ENCODE results near the gene SLC5A5.
A peak's percentile ranks its signal among the peaks of the same experiment; 100 is the strongest.

The SLC5A5 gene

GRCh38 chr19:17847538-17848366 is 24.0 kb upstream of the SLC5A5 start, which contains the start of gene JAK3:
TSS of gene JAK3 (minus strand) at chr19:17847982. CDS start at chr19:17844417, 3,565 bp downstream.
- DNase-seq: peak; percentile 78

GRCh38 chr19:17848595-17849292 is 23.0 kb upstream of the SLC5A5 start:
- DNase-seq: no peak

DNA sequence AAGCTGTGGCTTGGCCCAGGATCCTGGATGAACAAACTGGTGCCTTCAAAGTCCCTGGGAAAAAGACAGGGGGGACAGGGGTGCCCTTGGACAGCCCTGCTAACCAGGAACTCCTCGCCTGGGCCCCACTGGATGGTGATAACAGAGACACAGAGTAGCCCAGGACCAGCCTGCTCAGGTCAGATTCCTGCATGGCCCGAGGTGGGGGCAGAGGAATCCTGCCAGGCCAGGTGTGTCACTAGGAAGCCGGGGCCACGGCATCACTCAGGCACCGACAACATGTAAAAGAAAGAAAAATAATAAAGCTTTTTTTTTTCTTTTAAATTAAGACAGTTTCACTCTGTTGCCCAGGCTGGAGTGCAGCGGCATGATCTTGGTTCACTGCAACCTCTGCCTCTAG is 17.7 kb upstream of the SLC5A5 start:
- DNase-seq: no peak

GRCh38 chr19:17855280-17856152 is 16.2 kb upstream of the SLC5A5 start:
- peak; percentile 97 for DNase-seq

DNA sequence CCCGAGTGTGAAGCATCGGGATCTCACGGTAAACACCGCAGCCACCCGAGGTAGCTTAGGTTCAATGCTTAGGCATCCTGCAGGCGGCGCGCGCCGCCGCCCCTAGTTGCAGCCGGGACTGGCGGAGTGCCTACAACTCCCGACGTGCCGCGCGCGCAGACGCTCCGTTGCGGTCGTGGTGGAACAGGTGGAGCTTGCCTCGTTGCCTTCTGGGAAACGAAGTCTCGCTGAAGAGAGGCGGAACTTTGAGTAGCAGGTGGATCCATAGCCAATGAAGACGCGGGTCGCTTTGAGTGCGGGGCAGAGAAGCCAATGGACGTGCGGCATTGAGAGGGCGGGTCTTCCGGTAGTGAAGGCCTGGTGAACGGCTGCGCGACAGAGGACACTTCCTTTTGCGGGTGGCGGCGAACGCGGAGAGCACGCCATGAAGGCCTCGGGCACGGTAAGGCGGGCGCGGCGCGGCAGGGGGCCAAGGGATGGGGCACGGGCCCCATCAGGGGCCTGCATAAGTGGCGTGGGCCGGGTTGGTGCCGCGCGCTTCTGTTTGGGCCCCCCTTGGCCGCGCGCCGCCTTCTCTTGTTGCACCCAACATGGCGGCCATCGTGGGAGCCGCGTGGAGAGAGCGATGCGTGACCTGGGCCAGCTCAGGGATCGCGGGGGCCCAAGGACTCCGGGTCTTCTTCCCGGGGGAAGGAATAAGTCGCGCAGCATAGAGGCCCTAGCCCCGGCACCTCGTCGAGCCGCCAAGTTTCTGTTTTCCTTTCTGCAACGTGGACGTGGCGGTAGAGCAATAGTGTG is 12.0 kb upstream of the SLC5A5 start, which contains the start of gene RPL18A:
TSS of gene RPL18A (plus strand) at position 378 of the 798 bp plus-strand sequence. CDS start at position 425, 47 bp downstream.
- peak; percentile 94 for DNase-seq

DNA sequence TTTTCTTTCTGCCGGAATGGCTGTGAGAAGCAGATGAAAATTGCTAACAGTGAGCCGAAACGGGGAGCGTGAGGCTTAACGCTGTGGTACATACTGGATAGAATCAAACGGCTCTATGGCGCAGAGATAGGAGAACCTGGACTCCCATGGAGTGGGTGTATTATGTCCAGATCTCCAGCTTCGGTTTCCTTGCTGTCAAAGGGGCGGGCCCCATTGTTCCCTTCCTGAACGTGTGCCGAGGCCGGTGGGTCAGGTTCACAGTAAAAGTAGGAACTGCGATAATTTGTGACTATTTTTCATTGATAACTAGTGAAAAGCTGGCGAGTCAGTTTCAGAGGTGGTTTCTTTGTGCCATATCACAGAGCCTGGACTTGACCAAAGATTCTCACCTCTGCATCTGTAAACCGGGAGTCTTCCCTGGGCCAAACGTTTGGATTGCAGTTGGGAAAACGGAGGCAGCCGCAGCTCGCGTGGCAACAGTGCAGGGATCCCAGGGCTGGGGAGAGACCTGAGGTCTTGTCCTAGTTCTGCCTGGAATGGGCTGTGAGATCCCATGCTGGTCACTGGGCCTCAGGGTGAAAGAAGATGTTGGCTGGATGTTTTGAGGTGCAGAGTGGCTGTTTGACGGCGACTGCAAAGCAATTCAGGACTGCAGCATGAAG is 11.3 kb upstream of the SLC5A5 start:
- no peak for DNase-seq

GRCh38 chr19:17860993-17861360 is 10.8 kb upstream of the SLC5A5 start:
- DNase-seq: no peak

GRCh38 chr19:17861542-17862402 is 10.0 kb upstream of the SLC5A5 start:
- no peak for DNase-seq

GRCh38 chr19:17862711-17863519 is 8.8 kb upstream of the SLC5A5 start:
- no peak for DNase-seq

GRCh38 chr19:17863520-17864182 is 8.1 kb upstream of the SLC5A5 start:
- no peak for DNase-seq

DNA sequence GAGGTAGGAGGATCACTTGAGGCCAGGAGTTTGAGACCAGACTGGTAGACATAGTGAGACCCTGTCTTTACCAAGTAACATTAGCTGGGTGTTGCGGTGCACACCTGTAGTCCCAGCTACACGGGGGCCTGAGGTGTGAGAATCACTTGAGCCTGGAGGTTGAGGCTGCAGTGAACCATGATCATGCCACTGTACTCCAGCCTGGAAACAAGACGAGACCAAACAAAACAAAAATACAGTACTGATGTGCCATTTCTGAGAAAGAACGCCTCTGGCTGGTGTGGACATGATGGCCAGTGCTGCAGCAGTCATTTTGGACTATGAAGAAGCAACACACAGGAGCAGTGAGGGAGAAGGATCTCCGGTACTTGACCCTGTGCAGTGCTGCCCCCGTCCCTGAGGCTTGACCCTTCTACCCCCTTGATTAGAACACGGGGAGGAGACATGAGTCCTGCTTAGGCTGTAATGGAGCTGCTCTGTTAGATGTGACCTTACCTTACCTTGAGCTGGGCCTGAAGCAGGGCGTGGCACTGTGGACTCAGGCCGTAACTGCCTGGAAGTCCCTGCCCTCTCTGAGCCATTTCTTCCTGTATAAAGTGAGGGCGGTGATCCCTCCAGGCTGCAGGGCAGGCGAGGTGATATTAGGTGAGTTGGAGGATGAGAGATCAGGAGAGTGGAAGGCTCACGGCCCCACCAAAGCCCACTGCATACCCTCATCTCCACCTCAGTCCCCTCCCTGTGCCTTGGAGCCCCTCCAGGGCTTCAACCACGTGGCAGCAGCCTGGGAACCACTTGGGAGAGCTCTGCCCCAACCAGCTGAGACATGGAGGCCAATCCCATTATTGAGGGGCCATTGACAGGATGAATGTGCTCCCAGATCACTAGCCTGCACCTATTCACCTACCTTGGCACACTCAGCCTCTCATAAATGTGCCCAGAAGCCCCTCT is 6.1 kb upstream of the SLC5A5 start:
- no peak for DNase-seq

DNA sequence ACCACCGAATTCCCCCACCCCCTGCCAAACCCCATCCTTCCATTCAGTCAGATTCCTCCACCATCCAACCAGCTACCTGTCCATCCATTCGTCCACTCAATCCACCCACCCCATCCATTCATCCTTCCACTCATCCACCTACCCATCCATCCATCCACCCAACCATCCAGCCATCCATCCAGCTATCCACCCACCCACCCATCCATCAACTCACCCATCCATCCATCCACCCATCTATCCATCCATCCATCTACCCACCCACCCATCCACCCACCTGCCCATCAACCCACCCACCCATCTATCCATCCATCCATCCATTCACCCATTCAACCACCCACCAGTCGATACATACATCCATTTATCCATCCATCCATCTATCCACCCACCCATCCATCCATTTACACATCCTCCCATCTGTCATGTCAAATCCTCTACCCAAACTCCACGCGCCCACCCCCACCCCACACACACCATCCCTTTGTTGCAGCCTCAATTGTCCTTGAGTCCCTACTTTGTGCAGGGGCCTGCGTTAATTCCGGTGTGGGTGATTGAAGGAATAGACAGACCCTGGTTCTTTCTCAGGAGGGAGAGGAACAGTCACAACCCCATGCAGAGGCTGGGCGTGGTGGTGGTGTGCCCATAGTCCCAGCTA is 5.3 kb upstream of the SLC5A5 start:
- no peak for DNase-seq

DNA sequence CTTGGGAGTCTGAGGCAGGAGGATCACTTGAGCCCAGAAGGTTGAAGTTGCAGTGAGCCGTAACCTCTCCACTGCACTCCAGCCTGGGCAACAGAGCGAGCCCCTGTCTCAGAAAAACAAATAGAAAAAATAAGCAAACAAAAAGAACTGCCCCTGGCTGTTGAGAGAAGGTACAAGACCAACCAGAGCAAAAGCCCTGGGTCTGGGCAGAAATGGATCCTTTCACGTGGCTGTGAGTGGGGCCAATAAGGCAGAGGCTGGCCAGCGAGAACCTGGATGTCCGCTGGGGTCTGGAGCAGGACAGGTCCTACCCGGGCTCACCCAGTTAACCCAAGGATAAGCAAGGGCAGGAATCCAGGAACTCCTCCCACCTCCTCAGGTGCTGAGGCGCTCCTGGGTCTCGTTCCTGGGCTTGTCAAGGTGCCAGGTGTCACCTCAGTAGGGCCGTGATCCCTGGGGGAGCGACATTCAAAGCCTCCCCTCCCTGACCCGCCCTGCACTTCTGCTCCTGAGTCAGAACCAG is 4.7 kb upstream of the SLC5A5 start:
- no peak for DNase-seq

GRCh38 chr19:17868669-17869068 is 3.1 kb upstream of the SLC5A5 start:
- DNase-seq: no peak

GRCh38 chr19:17869114-17869608 is 2.6 kb upstream of the SLC5A5 start:
- no peak for DNase-seq

- no peak for DNase-seq
These were observed 490 bp upstream of the SLC5A5 start for GRCh38 chr19:17871032-17871877.

All from activated CD4-positive, CD25-positive, alpha-beta regulatory T cell treated with anti-CD3 and anti-CD28 coated beads, Interleukin-2, amount 50 U/mL, for 72 hours (primary cell).